Stimulated activated CD4-positive, alpha-beta T cell treated with anti-CD3 and anti-CD28 coated beads, Interleukin-4, amount 100 ng/mL, for 1 hour (primary cell): ENCODE measurements around the gene QRFP.
"Not testable (repeated sequence)": the region's sequence is repeated elsewhere in the genome, so short reads cannot be mapped to it uniquely, and the experiment has no call there.

Experiments
- DNase-seq: peaks from one replicate; pipeline ENCODE4 v3.0.0-alpha.2; 2020

The QRFP gene

DNA sequence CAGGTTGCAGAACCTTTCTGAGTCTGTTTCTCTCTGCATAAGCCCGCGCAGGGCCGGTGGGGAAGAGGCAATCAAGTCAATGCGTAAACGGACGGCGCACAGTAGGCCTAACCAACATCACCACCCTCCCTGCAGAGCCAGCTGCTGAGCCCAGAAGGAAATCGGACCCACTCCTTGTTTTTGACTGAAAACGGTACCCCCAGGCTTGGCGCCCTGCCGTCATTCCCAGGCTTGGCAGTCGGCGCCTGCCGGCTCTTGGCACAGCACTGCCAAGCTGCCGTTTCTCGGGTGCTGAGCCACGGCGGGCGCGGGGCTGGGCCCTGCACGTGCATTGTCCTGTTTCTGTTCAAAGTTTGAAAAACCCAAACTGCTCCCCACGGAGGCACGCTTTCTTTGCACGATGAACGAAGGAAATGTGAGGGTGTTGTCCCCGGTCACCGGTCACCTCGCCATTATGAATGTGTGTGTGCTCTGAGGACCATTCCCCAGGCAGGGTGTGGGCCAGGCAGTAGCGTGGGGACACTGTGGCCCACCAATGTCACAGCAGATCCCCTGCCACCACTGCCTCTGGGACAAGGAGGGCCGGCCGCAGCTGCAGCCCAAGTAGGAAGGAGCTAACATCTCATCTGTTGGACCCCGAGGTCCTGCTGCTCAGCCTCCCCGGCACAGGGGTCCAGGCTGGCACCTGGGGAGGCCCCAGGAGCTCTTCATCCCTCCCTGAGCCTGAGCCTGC lies 22.4 kb upstream of the QRFP start:
- no peak for DNase-seq

- DNase-seq, result no peak
Measured at GRCh38 chr9:130918101-130918825, 21.7 kb upstream of the QRFP start.

GRCh38 chr9:130917168-130917960 lies 20.8 kb upstream of the QRFP start:
- DNase-seq, result no peak

DNA sequence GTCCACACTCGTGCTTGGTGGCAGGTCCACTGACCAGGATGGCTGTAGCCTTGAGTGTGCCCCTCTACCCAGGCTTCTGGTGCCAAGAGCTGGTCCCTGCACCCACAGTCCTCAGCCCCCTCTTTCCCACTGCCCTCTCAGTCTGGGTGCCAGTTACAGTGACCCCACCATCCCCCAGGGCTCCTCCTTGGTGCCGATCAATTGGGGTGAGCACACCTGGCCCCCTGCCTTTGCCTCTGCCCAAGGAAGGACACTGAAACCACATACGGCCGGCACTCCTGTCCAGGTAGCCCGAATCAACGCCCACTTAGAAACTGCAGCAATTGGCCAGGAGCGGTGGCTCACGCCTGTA lies 18.5 kb upstream of the QRFP start:
- DNase-seq, result no peak

GRCh38 chr9:130914417-130915095 lies 17.9 kb upstream of the QRFP start:
- no peak for DNase-seq

GRCh38 chr9:130913599-130914416 lies 17.2 kb upstream of the QRFP start:
- DNase-seq, result no peak

GRCh38 chr9:130912932-130913598 lies 16.5 kb upstream of the QRFP start:
- DNase-seq, result no peak

GRCh38 chr9:130911254-130912049 lies 14.8 kb upstream of the QRFP start:
- DNase-seq, result no peak

- DNase-seq, result not testable (repeated sequence)
Measured at GRCh38 chr9:130910670-130911069, 14.1 kb upstream of the QRFP start.

DNA sequence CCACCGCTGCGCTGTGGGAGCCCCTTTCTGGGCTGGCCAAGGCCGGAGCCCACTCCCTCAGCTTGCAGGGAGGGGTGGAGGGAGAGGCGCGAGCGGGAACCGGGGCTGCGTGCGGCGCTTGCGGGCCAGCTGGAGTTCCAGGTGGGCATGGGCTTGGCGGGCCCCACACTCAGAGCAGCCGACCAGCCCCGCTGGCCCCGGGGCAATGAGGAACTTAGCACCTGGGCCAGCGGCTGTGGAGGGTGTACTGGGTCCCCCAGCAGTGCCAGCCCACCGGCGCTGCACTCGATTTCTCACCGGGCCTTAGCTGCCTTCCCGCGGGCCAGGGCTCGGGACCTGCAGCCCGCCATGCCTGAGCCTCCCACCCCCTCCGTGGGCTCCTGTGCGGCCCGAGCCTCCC lies 13.4 kb upstream of the QRFP start:
- not testable (repeated sequence) for DNase-seq

GRCh38 chr9:130908878-130909355 lies 12.3 kb upstream of the QRFP start:
- DNase-seq, result no peak

GRCh38 chr9:130908146-130908877 lies 11.7 kb upstream of the QRFP start:
- DNase-seq, result no peak

DNA sequence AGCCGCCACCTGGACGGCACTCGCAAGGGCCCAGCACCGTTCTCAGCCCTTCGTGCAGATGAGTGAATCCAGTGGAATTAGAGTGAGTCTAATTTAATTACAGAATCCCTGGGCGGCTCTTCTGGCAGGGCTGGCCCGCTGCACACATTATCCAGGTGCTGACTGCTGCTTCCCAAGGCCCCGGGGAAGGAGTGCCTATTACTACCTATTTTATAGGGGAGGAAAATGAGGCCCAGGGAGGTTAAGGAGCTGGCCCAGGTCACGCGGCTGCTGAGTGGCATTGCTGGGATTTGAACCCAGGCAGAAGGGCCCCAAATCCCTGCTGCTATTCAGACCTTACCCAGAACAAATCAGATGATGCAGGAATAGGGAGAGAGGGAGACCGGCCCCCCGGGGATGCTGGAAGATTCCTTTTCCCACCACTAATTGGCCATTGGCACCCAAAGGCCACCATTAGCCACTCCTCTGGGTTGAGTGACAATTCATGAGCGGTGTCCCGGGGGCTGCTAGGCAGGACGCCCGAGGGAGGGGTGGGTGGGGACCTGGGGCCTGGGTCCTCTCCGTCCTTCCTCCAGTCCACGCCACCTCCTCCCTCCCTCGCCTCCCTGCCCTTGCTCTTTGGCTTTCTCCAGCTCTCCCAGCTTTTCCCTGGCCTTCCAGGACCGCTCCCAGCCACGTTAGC lies 10.3 kb upstream of the QRFP start:
- no peak for DNase-seq

- no peak for DNase-seq
Measured at GRCh38 chr9:130905902-130906734, 9.5 kb upstream of the QRFP start.

GRCh38 chr9:130905125-130905901 lies 8.7 kb upstream of the QRFP start:
- DNase-seq, result no peak

GRCh38 chr9:130904070-130905044 lies 7.7 kb upstream of the QRFP start:
- DNase-seq, result no peak
